PFSK-1 (cell line): ENCODE measurements around the gene SDCCAG8.

Experiments used
- POLR2AphosphoS5 ChIP-seq: IDR thresholded peaks from 2 replicates; pipeline ENCODE4 v1.6.1; 2012; ENCODE audit warnings: low read depth, mild to moderate bottlenecking, control low read depth, low read length, moderate library complexity
- SIN3A ChIP-seq: IDR thresholded peaks from 2 replicates; pipeline ENCODE4 v1.6.1; 2012; ENCODE audit warnings: mild to moderate bottlenecking, low read length, moderate library complexity, borderline replicate concordance; ENCODE audit not compliant: insufficient read depth
- TAF1 ChIP-seq: IDR thresholded peaks from 2 replicates; pipeline ENCODE4 v1.6.1; 2012; ENCODE audit warnings: low read length, control low read depth, borderline replicate concordance; ENCODE audit not compliant: insufficient read depth
- TF ChIP-seq, protein P1 (sequence below), 2 experiments: IDR thresholded peaks; 2 replicates each; pipeline versions ENCODE4 v1.6.1 to v1.8.0; 2011 to 2012; ENCODE audit warnings: low read depth in 2 of 2, low read length in 2 of 2, control low read depth in 1 of 2, inconsistent platforms in 1 of 2, mild to moderate bottlenecking in 1 of 2, moderate library complexity in 1 of 2; ENCODE audit not compliant: insufficient read depth in 1 of 2

DNA sequence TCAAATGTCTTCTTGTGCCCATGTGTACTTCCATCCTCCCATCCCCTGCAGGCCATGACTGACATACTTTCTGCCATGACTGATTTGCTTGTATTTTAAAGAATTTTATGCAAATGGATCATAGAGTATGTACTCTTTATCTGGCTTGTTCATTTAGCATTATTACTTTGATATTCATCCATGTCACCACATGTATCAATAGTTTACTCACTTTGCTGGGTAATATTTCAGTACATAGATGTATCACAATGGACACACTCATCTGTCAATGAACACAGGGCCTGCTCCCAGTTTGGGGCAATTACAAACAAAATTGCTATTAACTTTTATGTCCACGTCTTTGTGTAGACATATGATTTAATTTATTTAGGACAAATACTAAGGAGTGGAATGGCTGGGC lies 259.1 kb downstream of the SDCCAG8 start:
- TF ChIP-seq TAF1 (no peak), POLR2AphosphoS5 (no peak), SIN3A (no peak)
- TF ChIP-seq, protein P1, sequence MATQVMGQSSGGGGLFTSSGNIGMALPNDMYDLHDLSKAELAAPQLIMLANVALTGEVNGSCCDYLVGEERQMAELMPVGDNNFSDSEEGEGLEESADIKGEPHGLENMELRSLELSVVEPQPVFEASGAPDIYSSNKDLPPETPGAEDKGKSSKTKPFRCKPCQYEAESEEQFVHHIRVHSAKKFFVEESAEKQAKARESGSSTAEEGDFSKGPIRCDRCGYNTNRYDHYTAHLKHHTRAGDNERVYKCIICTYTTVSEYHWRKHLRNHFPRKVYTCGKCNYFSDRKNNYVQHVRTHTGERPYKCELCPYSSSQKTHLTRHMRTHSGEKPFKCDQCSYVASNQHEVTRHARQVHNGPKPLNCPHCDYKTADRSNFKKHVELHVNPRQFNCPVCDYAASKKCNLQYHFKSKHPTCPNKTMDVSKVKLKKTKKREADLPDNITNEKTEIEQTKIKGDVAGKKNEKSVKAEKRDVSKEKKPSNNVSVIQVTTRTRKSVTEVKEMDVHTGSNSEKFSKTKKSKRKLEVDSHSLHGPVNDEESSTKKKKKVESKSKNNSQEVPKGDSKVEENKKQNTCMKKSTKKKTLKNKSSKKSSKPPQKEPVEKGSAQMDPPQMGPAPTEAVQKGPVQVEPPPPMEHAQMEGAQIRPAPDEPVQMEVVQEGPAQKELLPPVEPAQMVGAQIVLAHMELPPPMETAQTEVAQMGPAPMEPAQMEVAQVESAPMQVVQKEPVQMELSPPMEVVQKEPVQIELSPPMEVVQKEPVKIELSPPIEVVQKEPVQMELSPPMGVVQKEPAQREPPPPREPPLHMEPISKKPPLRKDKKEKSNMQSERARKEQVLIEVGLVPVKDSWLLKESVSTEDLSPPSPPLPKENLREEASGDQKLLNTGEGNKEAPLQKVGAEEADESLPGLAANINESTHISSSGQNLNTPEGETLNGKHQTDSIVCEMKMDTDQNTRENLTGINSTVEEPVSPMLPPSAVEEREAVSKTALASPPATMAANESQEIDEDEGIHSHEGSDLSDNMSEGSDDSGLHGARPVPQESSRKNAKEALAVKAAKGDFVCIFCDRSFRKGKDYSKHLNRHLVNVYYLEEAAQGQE (IDR thresholded peaks at IDR 0.05; ENCODE audit: insufficient read depth in 1 of 2, low read depth in 2 of 2, low read length in 2 of 2) = no peak
